GM21619 (cell line): ENCODE data around the gene SBK3.
"Not testable (repeated sequence)": the region's sequence is repeated elsewhere in the genome, so short reads cannot be mapped to it uniquely, and the experiment has no call there.

Experiments
- ATAC-seq: cut with Tn5 transposase; IDR thresholded peaks from one replicate; pipeline ENCODE4 v1.9.1; 2021; ENCODE audit not compliant: unreplicated experiment

Gene SBK3

DNA sequence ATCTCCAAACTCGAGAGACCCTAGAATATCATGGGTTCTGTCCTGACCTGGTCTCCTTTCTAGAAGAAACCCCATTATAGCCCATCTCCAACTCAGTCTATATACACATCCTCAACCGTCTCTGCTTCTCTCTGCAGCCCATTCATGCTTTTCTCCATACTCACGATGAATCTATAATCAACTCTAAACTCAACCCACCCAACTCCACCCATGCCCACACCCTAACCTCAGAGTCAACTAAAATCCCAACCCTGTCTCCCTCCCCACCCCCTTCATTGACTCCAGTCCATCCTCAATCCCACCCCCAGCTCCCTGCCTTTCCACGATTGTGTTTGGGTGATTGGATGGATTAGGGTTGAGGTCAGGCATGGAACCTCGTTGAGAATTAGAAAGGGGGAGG lies 1.8 kb downstream of the SBK3 start:
- ATAC-seq = no peak

DNA sequence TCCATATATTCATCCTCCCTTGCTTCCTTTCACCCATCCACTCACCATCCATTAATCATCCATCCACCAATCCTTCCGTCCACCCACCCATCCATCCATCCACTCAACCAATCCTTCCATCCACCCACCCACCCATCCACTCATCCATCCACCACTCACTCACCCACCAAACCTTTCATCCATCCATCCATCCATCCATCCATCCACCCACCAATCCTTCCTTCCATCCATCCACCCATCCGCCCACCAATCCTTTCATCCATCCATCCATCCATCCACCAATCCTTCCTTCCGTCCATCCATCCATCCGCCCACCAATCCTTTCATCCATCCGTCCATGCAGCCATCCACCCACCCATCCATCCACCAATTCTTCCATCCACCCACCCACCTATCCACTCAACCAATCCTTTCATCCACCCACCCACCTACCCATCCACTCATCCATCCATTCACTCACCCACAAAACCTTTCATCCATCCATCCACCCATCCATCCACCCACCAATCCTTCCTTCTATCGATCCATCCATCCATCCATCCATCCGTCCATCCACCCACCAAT lies 3.0 kb downstream of the SBK3 start:
- no peak for ATAC-seq

DNA sequence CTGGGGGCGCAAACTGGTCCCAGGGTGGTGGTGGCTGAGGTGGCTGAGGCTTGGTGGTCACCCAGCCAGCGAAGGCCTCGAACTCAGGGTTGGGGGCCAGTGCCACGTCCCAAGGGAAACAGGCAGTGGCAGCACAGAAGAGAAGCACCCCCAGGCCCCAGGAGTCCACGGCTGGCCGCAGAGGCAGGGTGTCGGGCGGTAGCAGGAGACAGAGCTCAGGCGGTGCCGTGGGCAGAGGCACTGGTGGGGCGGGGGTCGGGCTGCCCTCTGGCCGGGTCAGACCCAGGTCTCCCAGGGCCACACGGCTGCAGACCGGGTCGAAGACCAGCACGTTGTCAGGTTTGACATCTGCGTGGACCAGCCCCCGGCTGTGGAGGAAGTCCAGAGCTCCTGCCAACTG lies 4.3 kb downstream of the SBK3 start:
- no peak for ATAC-seq

DNA sequence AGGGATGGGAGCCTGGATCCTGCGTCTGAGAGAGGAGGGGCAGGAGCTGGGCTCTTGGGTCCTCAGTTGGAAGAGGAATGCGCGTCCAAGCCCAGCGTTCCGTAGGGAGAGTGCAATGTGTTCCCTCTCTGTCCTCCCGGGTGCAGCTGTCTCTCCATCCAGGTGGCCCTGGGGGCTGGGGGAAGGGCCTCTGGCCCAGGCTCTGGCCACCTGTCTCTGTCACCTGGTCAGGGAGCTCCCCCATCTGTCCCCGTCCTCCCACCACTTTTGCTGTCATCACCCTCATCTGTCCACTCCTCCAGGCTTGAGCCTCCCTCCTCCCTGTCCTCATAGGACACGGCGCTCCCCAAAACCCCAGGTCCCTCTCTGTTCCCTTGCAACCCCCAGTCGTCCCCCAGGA lies 4.7 kb downstream of the SBK3 start:
- no peak for ATAC-seq

DNA sequence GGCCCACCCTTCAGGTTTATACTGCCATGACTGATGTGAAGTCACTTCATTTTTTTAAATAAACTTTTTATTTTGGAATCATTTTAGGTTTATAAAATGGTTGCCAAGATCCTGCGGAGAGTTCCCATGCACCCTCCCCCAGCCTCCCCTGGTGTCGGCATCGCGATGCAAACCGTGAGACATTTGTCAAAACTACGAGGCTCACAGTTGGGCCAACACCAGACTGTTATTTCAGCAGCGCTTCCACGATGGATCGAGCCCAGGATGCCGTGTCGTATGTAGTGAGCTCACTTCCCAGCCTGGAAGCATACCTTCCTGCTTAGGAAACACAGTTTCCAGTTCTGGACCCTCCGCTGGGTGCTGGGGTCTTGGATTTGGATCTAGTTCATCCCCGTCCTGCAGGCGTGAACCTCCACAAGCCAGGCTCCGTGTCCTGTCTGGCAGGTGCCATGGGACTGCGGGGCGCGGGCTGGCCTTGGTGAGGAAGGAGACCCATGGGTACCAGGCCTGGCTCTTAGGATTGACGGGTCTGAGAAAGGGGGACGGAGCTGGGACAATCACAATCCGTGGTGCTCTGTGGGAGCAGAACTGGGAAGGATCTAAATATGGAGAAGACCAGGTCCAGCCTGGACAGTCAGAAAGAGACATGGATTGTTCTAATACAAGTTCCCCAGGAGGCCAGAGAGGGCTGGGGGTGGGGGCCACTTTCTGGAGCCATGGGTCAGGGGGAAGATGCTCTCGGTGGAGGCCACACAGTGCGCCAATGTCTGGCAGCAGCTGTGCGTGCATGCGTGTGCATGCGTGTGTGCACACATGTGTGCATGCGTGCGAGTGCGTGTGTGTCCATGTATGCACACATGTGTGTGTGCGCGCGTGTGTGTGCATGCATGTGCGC lies 6.0 kb downstream of the SBK3 start:
- no peak for ATAC-seq

DNA sequence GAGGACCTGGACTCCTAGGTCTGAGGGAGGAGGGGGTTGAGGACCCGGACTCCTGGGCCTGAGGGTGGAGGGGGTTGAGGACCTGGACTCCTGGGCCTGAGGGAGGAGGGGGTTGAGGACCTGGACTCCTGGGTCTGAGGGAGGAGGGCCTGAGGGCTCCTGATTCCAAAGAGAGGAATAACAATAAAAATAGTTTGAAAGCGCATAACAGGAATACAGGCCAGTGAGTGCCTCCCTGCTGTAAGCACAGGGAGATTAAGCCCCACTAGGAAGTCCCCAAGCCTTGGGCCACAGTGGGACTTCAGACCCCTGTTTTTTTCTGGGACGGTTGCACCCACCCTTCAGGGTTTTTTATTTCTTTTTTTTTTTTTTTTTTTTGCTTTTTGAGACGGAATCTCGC lies 7.2 kb downstream of the SBK3 start:
- ATAC-seq = no peak

DNA sequence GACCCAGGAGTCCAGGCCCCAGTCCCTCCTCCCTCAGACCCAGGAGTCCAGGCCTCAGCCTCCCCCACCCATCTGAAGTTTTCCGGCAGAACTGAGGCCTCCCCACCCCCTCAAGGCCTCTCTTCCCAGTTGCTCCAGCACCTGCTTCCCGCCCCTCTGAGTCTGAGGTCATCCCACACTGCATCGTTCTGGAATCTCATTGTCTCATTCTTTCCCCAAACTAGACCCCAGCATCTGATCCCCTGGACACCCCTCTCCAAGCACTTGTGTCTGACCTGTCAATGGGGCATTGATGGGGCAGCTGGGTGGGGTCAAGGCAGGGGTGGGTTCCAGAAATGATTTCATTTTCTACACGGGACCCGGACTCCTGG lies 7.6 kb downstream of the SBK3 start:
- no peak for ATAC-seq

DNA sequence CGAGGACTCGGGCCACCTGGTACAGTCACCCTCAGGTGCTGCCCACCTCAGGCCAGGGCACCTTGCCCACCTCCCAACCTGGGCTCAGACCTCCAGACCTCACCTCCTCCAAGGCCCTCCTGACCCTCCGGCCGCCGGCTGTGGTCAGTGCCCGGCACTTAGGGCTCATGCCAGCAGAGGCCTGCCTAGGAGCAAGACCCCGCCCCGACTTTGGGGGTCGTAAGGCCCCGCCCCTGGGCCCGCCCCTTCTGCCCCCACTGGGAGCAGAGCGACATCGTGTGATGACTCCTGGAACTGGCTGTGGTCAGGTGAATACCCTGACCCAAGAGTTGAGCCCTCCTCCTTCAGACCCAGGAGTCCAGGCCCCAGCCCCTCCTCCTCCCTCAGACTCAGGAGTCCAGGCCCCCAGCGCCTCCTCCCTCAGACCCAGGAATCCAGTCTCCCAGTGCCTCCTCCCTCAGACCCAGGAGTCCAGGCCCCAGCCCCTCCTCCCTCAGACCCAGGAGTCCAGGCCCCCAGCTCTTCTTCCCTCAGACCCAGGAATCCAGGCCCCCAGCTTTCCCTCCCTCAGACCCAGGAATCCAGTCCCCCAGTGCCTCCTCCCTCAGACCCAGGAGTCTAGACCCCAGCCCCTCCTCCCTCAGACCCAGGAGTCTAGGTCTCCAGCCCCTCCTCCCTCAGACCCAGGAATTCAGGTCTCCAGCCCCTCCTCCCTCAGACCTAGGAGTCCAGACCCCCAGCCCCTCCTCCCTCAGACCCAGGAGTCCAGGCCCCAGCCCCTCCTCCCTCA lies 8.2 kb downstream of the SBK3 start, which contains the start of gene SBK2:
Gene SBK2 (minus strand): TSS at position 183 of the 790 bp plus-strand sequence. CDS start 839 bp downstream, outside the sequence.
- ATAC-seq = no peak

DNA sequence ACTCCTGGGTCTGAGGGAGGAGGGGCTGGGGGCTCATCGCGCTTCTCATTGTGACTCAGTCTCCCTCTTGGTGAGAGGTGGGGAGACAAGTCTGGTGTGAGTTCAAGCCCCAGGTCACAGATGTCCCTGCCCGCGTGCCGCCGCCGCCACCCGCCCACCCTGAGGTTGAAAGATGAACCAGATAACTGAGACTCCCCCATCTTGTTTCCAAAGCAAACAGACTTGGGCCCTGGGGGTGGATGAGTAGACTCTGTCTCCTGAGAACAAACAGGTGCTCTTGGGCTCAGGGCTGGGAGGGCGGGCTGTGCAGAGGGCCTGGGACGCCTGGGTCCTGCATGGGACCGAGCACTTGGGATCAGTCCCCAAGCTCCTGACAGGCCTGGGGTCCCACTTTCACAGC lies 9.0 kb downstream of the SBK3 start:
- no peak for ATAC-seq

DNA sequence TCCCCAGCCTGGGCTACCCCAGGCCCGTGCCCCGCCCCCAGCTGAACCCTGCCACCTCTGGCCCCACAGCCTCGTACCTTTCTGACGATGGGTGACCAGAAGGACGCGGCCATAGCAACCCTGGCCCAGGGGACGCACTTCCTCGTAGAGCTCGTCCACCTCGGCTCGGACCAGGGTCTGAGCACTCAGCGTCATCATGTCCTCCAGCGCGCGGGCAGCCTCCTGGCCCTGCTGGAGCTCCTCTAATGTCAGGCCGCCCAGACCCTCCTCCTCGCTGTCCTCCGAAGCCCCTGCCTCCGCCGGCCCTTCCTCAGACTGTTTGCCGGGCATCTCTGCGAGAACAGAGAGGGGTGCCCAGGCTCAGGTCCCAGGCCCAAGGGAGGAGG lies 9.4 kb downstream of the SBK3 start:
- ATAC-seq = no peak

DNA sequence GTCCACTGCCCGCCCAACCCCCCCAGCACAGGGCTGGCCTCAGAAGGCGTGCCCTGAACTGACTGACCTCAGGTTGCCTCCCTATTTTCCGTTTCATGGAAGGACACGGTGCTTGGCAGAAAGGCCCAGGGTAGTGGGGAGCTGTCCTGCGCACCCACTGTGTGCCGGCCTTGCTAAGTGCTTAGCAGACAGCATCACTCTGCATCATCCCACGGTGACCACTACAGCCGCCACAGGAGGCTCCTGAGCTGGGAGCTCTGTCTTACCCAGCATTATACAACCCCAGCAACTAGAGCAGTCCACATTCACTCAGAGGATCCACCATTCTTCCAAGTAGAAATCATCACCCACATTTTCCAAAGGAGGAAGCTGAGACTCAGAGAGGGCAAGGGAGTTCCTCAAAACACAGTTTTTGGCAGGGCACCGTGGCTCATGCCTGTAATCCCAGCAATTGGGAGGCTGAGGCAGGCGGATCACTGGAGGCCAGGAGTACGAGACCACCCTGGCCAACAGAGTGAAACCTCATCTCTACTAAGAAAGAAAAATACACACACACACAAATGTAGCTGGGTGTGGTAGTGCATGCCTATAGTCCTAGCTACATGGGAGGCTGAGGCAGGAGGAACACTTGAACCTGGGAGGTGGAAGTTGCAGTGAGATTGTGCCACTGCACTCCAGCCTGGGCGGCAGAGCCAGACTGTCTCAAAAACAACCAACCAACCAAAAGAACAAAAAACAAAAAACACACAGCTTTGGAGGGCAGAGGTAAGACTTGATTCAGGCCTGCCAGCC lies 10.0 kb downstream of the SBK3 start:
- no peak for ATAC-seq

DNA sequence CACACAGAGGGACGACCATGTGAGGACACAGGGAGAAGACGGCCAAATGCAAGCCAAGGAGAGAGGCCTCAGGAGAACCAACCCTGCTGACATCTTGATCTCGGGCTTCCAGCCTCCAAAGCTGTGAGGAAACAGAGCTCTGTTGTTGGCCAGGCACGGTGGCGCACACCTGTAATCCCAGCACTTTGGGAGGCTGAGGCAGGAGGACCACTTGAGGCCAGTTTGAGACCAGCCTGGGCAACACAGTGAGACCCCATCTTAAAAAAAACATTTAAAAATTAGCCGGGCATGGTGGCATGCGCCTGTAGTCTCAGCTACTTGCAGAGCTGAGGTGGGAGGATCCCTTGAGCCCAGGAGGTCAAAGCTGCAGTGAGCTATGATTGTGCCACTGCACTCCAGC lies 11.1 kb downstream of the SBK3 start:
- not testable (repeated sequence) for ATAC-seq

DNA sequence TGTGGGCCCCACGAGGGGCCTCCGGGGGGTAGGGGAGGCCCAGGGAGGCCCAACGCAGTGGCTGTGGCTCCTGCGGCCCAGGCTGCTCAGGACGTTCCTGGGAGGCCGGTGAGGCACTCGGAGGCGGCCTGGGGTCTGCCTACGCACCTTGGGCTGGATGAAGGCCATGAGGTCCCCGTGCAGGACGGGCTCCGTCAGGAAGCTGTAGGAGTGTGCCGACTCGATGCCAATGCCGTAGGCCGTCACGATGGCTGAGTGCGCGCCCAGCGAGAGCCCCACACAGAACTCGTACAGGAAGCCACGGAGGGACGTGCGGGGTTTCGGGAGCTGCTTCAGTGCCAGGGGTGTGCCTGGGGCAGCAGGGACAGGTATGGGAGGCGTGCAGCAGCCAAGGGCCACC lies 14.3 kb downstream of the SBK3 start:
- no peak for ATAC-seq

DNA sequence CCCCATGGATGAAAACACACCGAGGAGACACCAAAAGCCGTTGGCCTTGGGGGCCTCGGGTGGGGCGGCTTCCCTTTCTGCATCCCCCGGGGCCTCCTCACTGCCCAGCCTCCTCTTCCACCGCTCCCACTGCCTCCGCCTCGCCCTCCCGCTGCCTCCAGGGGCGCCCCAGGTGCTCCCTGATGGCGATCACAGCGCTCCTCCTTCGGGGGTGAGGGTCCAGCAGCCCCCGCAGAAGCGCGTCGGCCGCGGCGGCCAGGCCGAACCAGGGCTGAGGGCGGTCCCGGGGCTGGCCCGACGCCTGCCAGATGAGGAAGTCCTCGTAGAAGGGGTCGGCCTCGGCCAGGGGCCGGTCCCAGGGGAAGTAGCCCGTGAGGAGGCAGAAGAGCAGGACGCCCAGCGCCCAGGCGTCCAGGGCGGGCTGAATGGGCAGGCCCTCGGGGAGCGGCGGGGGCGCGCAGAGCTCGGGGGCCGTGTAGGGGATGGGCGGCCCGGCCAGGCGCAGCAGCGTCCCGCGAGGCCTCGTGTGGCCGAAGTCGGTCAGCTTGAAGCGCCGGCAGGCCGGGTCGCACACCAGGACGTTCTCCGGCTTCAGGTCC lies 15.6 kb downstream of the SBK3 start:
- ATAC-seq = no peak

DNA sequence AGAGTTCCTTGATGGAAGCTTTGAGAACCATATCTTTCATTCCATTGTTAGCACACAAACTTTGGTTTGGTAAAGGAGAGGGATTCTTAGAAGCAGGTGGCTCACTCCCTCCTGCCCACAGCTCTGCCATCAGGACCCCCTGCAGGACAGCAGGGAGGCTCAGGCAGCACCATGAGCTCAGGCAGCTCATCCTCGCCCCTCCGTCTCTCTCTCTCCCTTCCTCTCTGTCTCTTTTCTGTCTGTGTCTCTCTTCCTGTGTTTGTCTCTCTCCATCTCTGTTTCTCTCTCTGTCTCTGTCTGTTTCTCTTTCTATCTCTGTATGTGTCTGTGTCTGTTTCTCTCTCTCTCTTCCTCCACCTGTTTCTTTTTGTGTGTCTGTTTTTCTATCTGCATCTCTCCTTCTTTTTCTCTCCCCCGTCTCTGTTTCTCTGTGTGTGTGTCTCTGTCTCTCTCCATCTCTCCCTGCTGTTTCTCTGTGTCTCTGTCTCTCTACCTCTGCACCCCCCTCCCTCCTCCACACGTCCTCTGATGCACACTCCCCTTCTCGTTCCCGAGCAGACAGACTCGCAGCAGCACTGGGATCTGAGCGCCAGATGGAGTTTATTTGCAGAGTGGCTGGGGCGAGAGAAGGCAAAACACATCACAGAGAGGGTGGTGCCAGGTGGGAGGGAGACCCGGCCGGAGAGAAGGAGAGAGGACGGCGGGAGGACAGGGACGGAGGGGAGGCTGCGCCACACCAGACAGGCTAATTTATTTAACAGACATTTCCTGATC lies 17.1 kb downstream of the SBK3 start:
- no peak for ATAC-seq

DNA sequence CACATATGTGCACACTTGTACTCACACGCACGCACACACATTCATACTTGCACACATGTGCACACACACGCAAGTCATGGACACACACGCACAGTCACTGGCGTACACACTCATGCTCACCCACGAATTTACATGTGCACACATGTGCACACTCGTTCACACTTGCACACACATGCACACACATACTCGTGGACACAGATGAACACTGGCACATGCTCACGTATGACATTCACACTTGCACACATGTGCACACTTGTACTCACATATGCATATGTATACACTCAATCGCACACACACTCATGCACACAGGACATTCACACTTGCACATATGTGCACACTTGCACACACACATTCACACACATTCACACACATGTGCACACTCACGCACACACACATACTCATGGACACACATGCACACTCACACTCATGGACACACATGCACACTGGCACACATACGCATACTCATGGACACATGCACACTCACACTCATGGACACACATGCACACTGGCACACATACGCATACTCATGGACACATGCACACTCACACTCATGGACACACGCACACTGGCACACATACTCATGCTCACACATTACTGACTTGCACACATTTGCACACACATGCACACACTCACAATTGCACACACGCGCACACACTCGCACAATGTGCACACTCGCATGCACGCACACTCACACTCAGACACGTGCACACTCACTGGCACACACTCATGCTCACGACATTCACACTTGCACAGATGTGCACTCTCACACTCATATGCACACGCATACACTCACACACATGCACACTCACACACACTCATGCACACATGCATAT lies 17.9 kb downstream of the SBK3 start:
- no peak for ATAC-seq

DNA sequence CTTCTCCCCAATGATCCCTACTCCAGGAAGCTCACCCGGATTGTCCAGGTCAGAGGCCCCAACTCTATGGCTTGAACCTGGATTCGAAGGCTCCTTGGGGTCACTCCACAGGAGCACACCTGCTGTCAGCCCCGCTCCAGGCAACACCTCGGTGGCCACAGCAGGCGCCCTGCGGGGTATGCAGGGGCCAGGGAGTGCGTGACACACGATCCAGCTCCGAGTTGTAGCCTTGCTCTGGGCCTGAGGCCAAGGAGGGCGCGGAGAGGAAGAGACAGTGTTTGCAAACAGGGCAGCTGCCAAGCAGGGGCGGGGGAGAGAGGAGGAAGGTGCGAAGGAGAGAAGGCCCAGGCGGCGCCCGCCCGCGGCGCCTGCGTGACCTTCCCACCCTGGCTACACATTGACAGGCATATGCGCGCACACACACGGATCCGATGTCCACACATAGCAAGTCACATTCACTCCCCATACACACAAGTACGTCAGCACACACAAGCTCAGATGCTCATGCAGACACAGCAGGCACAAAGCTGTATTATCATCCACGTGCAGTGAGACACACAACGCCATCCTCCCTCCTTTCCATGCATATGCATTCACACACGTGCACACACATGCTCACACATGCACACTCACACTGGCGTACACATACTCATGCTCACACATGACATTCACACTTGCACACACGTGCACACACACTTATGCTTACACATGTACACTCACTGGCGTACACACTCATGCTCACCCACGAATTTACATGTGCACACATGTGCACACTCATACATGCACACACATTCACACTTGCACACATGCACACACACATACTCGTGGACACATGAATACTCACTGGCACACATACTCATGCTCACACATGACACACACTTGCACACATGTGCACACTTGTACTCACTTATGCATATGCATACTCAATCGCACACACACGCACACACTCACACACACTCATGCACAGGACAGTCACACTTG lies 18.8 kb downstream of the SBK3 start:
- no peak for ATAC-seq
